H1 (cell line): ENCODE results near the gene HPD. TPM values are rescaled to one million over a fixed set of nuclear protein-coding genes. Genes with fewer than 3 reads are reported as not detected.

Source experiments
- CTCF ChIA-PET: fragments of 300-600 bp; sonication (Branson Sonifier 250); formaldehyde crosslinking; loops from one replicate; lab custom pipeline; 2021; ENCODE audit not compliant: partially characterized antibody; lab: Charles Lee
- POLR2A ChIA-PET: fragments of 300-600 bp; sonication (Branson Sonifier 250); formaldehyde crosslinking; loops from one replicate; lab custom pipeline; 2021; ENCODE audit warnings: inconsistent platforms; ENCODE audit not compliant: partially characterized antibody; lab: Charles Lee
- DNase-seq, 2 experiments: peaks; one replicate each; pipeline versions ENCODE4 v3.0.0 to v3.0.0-alpha.2; 2010 to 2022; ENCODE audit warnings: low spot score in 2 of 2, low read depth in 1 of 2, mixed read lengths in 1 of 2
- FAIRE-seq: peaks from 2 replicates; lab custom pipeline; 2011; peaks lifted over from hg19 to GRCh38; lab: Jason Lieb, UNC
- H2AFZ ChIP-seq: 2 replicates; pipeline ENCODE4 v1.8.1; 2012; ENCODE audit warnings: low read length, inconsistent platforms
- H2AK5ac ChIP-seq: 2 replicates; pipeline ENCODE4 v1.6.1; 2013; ENCODE audit warnings: low read depth, low read length
- H2BK120ac ChIP-seq: replicated peaks from 2 replicates; pipeline ENCODE3; 2013; ENCODE audit warnings: low read depth, low read length, inconsistent platforms
- H2BK12ac ChIP-seq: 2 replicates; pipeline ENCODE4 v1.6.1; 2013; ENCODE audit warnings: low read depth, low read length
- H2BK15ac ChIP-seq: 2 replicates; pipeline ENCODE4 v1.6.1; 2013; ENCODE audit warnings: low read length
- H2BK20ac ChIP-seq: 2 replicates; pipeline ENCODE4 v1.6.1; 2013; ENCODE audit warnings: low read length
- H2BK5ac ChIP-seq: 2 replicates; pipeline ENCODE4 v1.6.1; 2013; ENCODE audit warnings: low read depth, low read length
- H3K14ac ChIP-seq: 2 replicates; pipeline ENCODE4 v1.6.1; 2013; ENCODE audit warnings: inconsistent platforms; ENCODE audit not compliant: insufficient read length
- H3K18ac ChIP-seq: 2 replicates; pipeline ENCODE4 v1.6.1; 2013; ENCODE audit warnings: low read length; ENCODE audit errors: extremely low read depth
- H3K23ac ChIP-seq: 2 replicates; pipeline ENCODE4 v1.6.1; 2013; ENCODE audit warnings: inconsistent platforms; ENCODE audit not compliant: insufficient read length
- H3K23me2 ChIP-seq: 2 replicates; pipeline ENCODE4 v1.6.1; 2013; ENCODE audit warnings: low read depth, low read length
- H3K27ac ChIP-seq: 2 replicates; pipeline ENCODE4 v1.6.1; 2011; ENCODE audit warnings: low read depth, low read length, inconsistent platforms
- H3K27me3 ChIP-seq, 4 experiments: replicated peaks in 1 of 4; 1 replicate in 1 of 4; 2 replicates in 3 of 4; pipeline versions ENCODE4 v1.6.1 to v1.8.1; 2011 to 2013; ENCODE audit warnings: low read length in 3 of 4, mild to moderate bottlenecking in 3 of 4, inconsistent platforms in 2 of 4, mixed read lengths in 2 of 4, moderate library complexity in 1 of 4; ENCODE audit not compliant: control insufficient read depth in 3 of 4, insufficient read depth in 3 of 4; ENCODE audit errors: extremely low read depth in 1 of 4
- H3K36me3 ChIP-seq, 4 experiments: 2 replicates each; pipeline versions ENCODE4 v1.6.1 to v1.8.1; 2011 to 2013; ENCODE audit warnings: mild to moderate bottlenecking in 4 of 4, low read length in 3 of 4, moderate library complexity in 2 of 4, control low read depth in 1 of 4, inconsistent platforms in 1 of 4; ENCODE audit not compliant: insufficient read depth in 4 of 4, control insufficient read depth in 2 of 4
- H3K4ac ChIP-seq: replicated peaks from 2 replicates; pipeline ENCODE3; 2013; ENCODE audit warnings: low read length, low read depth, mixed read lengths, inconsistent platforms; ENCODE audit not compliant: insufficient read length
- H3K4me1 ChIP-seq, 4 experiments: replicated peaks in 1 of 4; 1 replicate in 1 of 4; 2 replicates in 3 of 4; pipeline versions ENCODE4 v1.6.1 to v1.8.1; 2011 to 2013; ENCODE audit warnings: low read length in 3 of 4, inconsistent platforms in 2 of 4, mixed read lengths in 1 of 4; ENCODE audit not compliant: insufficient read depth in 4 of 4, control insufficient read depth in 3 of 4
- H3K4me2 ChIP-seq, 2 experiments: 2 replicates each; pipeline versions ENCODE4 v1.6.1 to v1.8.1; 2011 to 2013; ENCODE audit warnings: low read depth in 2 of 2, low read length in 2 of 2, control low read depth in 1 of 2, inconsistent platforms in 1 of 2, mild to moderate bottlenecking in 1 of 2; ENCODE audit not compliant: insufficient read depth in 1 of 2
- H3K4me3 ChIP-seq, 4 experiments: fragments of 200-600, 300-600 bp in 1 of 4; sonication (generic), shearing (Covaris generic), sonication (Bioruptor Twin) in 1 of 4; 2 replicates each; pipeline versions ENCODE4 v1.5.1 to v1.8.1; 2011 to 2016; ENCODE audit warnings: low read length in 4 of 4, low read depth in 3 of 4, control low read depth in 2 of 4, inconsistent platforms in 2 of 4, mild to moderate bottlenecking in 2 of 4, mixed read lengths in 1 of 4, moderate library complexity in 1 of 4; ENCODE audit not compliant: insufficient read depth in 2 of 4; ENCODE audit errors: extremely low read depth in 1 of 4
- H3K56ac ChIP-seq: replicated peaks from 2 replicates; pipeline ENCODE3; 2013; ENCODE audit warnings: low read depth, mild to moderate bottlenecking, mixed read lengths, low read length, inconsistent platforms; ENCODE audit not compliant: insufficient read length
- H3K79me1 ChIP-seq: 2 replicates; pipeline ENCODE4 v1.6.1; 2013; ENCODE audit warnings: low read depth, low read length, control low read depth
- H3K79me2 ChIP-seq, 2 experiments: 2 replicates each; pipeline versions ENCODE4 v1.6.1 to v1.8.1; 2012 to 2013; ENCODE audit warnings: low read length in 2 of 2, mild to moderate bottlenecking in 2 of 2, inconsistent platforms in 1 of 2; ENCODE audit not compliant: insufficient read depth in 2 of 2, control insufficient read depth in 1 of 2
- H3K9ac ChIP-seq, 4 experiments: replicated peaks in 1 of 4; 1 replicate in 1 of 4; 2 replicates in 3 of 4; pipeline versions ENCODE4 v1.6.1 to v1.8.1; 2011 to 2013; ENCODE audit warnings: low read depth in 3 of 4, low read length in 3 of 4, control low read depth in 2 of 4, mild to moderate bottlenecking in 2 of 4, moderate library complexity in 2 of 4, inconsistent platforms in 1 of 4; ENCODE audit errors: extremely low read depth in 1 of 4
- H3K9me3 ChIP-seq, 2 experiments: 2 replicates each; pipeline versions ENCODE4 v1.6.1 to v1.8.1; 2012 to 2013; ENCODE audit warnings: mild to moderate bottlenecking in 2 of 2, moderate library complexity in 2 of 2, control low read depth in 1 of 2, inconsistent platforms in 1 of 2, low read depth in 1 of 2, low read length in 1 of 2, mixed read lengths in 1 of 2; ENCODE audit not compliant: insufficient read depth in 2 of 2
- H4K20me1 ChIP-seq, 2 experiments: replicated peaks in 1 of 2; 2 replicates each; pipeline versions ENCODE3 to v1.8.1; 2011 to 2013; ENCODE audit warnings: inconsistent platforms in 2 of 2, low read length in 2 of 2, mild to moderate bottlenecking in 1 of 2; ENCODE audit not compliant: insufficient read depth in 2 of 2, control insufficient read depth in 1 of 2
- H4K5ac ChIP-seq: 2 replicates; pipeline ENCODE4 v1.6.1; 2013; ENCODE audit warnings: low read length, low read depth, mixed read lengths, inconsistent platforms; ENCODE audit not compliant: insufficient read length
- H4K8ac ChIP-seq: 2 replicates; pipeline ENCODE4 v1.8.0; 2013; ENCODE audit warnings: mild to moderate bottlenecking, moderate library complexity, low read length, inconsistent platforms; ENCODE audit not compliant: insufficient read depth; ENCODE audit errors: extremely low read depth
- H4K91ac ChIP-seq: replicated peaks from 2 replicates; pipeline ENCODE3; 2013; ENCODE audit warnings: low read length, mixed read lengths, inconsistent platforms; ENCODE audit not compliant: insufficient read length
- BACH1 ChIP-seq: IDR thresholded peaks from 2 replicates; pipeline ENCODE4 v1.6.1; 2012; ENCODE audit warnings: low read length, improper control_type of control experiment
- CEBPB ChIP-seq: IDR thresholded peaks from 2 replicates; pipeline ENCODE4 v1.6.1; 2012; ENCODE audit warnings: low read depth, low read length
- POLR2A ChIP-seq, 2 experiments: IDR thresholded peaks; 1 replicate in 1 of 2; 2 replicates in 1 of 2; pipeline ENCODE4 v1.6.1; 2011; ENCODE audit warnings: low read depth in 2 of 2, low read length in 2 of 2, mild to moderate bottlenecking in 2 of 2; ENCODE audit errors: control extremely low read depth in 1 of 2
- RXRA ChIP-seq: IDR thresholded peaks from 2 replicates; pipeline ENCODE4 v1.6.1; 2011; ENCODE audit warnings: low read depth, mild to moderate bottlenecking, low read length, moderate library complexity; ENCODE audit not compliant: insufficient read depth
- SIN3A ChIP-seq, 2 experiments: IDR thresholded peaks in 1 of 2; conservative IDR thresholded peaks in 1 of 2; 2 replicates each; pipeline ENCODE4 v1.6.1; 2011 to 2012; ENCODE audit warnings: low read length in 2 of 2, improper control_type of control experiment in 1 of 2, low read depth in 1 of 2, mild to moderate bottlenecking in 1 of 2
- SIX5 ChIP-seq: IDR thresholded peaks from 2 replicates; pipeline ENCODE4 v1.6.1; 2011; ENCODE audit warnings: mild to moderate bottlenecking, low read depth, low read length
- WGBS, 2 experiments: shearing (Covaris generic) in 1 of 2; methylation state at CpG; one replicate each; pipeline versions ENCODE4 v1.1.6 to v1.1.7; 2013 to 2015; ENCODE audit warnings: low lambda C conversion rate in 2 of 2, mixed read lengths in 2 of 2, inconsistent platforms in 1 of 2, low coverage in 1 of 2, missing lambda C conversion rate in 1 of 2; ENCODE audit not compliant: insufficient replicate concordance in 2 of 2, insufficient coverage in 1 of 2, insufficient read length in 1 of 2; ENCODE audit errors: extremely low coverage in 1 of 2, missing lambda C conversion rate in 1 of 2; 5-methylcytosine and 5-hydroxymethylcytosine counted together
- polyA plus RNA-seq, 7 experiments: library from polyadenylated mRNA; depleted of rRNA in 3 of 7; stranded (reverse) in 5 of 7; unstranded in 2 of 7; fragments of >200 nt in 5 of 7; fragments of 200-250 nt in 2 of 7; gene quantifications; 1 replicate in 5 of 7; 2 replicates in 1 of 7; 4 replicates in 1 of 7; pipeline versions ENCODE4 v1.2.1 to v1.2.3, GENCODE V29; 2011 to 2013; ENCODE audit warnings: missing spikeins in 2 of 7, mixed read lengths in 2 of 7
- total RNA-seq: library from RNA; stranded (reverse); fragmentation: NEBNext Ultra II Directional; extraction: Animal tissue kit (Norgen Biotek cat#: 25700); gene quantifications from 2 replicates; pipeline ENCODE4 v1.2.1, GENCODE V29; 2021
- TF ChIP-seq, protein P1 (sequence below): IDR thresholded peaks from 2 replicates; pipeline ENCODE4 v1.6.1; 2012; ENCODE audit warnings: low read length, inconsistent platforms

The HPD gene
- total and polyA plus RNA-seq, 2 of the 8 experiments (the other 6 are each of a cell fraction or from before 2014, with no cell fraction given): 0.48 to 0.56 TPM

DNA sequence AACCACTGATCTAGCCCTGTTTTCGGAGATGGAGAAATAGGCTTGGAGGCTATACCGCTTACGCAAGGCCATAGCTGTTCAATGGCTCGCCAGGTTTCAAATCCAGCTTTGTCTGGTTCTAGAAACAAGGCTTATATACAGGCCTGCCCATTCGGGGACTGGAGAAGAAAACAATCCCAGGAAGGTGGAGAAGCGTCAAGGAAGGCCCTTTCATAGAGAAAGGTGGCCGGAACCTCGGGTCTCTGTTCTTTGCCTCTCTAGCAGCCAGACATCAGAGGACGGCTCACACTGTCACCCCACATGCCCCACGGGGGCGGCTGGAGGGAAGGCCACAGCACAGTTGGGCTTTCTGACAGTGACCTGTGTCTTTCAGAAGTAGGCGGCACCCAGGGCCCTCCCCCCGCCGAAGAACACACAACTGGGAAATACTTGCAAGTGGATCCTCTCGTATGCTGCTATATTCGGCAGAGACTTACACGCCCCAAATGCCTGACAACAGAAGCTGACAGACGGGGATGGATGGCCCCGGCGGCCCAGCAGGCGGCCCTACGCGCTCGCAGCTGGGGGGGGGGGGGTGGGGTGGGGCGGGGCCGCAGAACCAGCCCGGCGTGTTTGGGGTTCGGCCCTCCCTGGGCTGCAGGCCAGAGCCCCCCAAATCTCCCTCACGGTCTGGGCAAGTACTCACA is 59.4 kb downstream of the HPD start:
- Histone ChIP-seq H3K4me2 (peak overlapping the region; percentile 83 to 92), H2BK12ac (no peak overlapping the region; the same call in 1 of the 2 replicates), H3K14ac (no peak overlapping the region), H4K20me1 (peaks cover 6 to 13% of the 10 kb centered on the region in 2 experiments), H3K4ac (no peak overlapping the region), H4K8ac (no peak overlapping the region), H2BK5ac (peak overlapping the region; percentile 12), H2BK120ac (no peak overlapping the region), H3K4me1 (peaks cover 11 to 32% (median 19%) of the 10 kb centered on the region in 4 experiments), H3K56ac (peak overlapping the region; percentile 52), H2BK20ac (no peak overlapping the region), H4K5ac (peak overlapping the region; percentile 41), H3K9me3 (no peaks in the 10 kb centered on the region), H3K27me3 (no peaks in the 10 kb centered on the region), H2BK15ac (peak overlapping the region; percentile 18; the same call in 1 of the 2 replicates), H3K79me2 (peaks cover 0 to 38% of the 10 kb centered on the region in 2 experiments; a peak in 2 of 4 replicates), H2AK5ac (no peak overlapping the region; the same call in 1 of the 2 replicates), H3K4me3 (peak overlapping the region; percentile 70 to 88 (median 81)), H3K36me3 (peaks cover 0 to 16% (median 3%) of the 10 kb centered on the region in 4 experiments; a peak in 4 of 8 replicates), H3K79me1 (0 out of 2 replicates have a peak, but pooled peaks cover 6% of the 10 kb centered on the region), H2AFZ (no peak overlapping the region), H3K18ac (no peak overlapping the region; the same call in 1 of the 2 replicates), H4K91ac (no peak overlapping the region), H3K27ac (no peak overlapping the region; the same call in 1 of the 2 replicates), H3K23me2 (peaks cover 23% of the 10 kb centered on the region; the same call in 1 of the 2 replicates), H3K23ac (no peak overlapping the region), H3K9ac (peak overlapping the region in 3 of 4 experiments; percentile 22 to 99 (median 98); a peak in 5 of 7 replicates)
- TF ChIP-seq CEBPB (0 out of 2 replicates have a peak, but pooled peaks have one; percentile 25), RXRA (no peak), POLR2A (IDR thresholded peaks at IDR 0.05; ENCODE audit: control extremely low read depth in 1 of 2, low read depth in 2 of 2, low read length in 2 of 2) (0 out of 3 replicates have a peak, but pooled peaks of 1 of the 2 experiments have one; percentile 4), BACH1 (no peak), SIX5 (no peak), SIN3A (conservative IDR thresholded peaks at IDR 0.05 in 1 of 2, IDR thresholded peaks at IDR 0.05 in 1 of 2; ENCODE audit: low read depth in 1 of 2, low read length in 2 of 2) (peak in 1 of 2 experiments; percentile 29; a peak in 1 of 4 replicates)
- TF ChIP-seq, protein P1, sequence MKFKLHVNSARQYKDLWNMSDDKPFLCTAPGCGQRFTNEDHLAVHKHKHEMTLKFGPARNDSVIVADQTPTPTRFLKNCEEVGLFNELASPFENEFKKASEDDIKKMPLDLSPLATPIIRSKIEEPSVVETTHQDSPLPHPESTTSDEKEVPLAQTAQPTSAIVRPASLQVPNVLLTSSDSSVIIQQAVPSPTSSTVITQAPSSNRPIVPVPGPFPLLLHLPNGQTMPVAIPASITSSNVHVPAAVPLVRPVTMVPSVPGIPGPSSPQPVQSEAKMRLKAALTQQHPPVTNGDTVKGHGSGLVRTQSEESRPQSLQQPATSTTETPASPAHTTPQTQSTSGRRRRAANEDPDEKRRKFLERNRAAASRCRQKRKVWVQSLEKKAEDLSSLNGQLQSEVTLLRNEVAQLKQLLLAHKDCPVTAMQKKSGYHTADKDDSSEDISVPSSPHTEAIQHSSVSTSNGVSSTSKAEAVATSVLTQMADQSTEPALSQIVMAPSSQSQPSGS: no peak
- FAIRE-seq (no peak), DNase-seq (no peak)
- ChIA-PET CTCF (interaction anchor here (0.7 to 18.2 kb wide), 8 partner anchors 9 to 1749 kb away, joined by 3 to 363 read pairs (median 112); partner anchors contain the start of genes PSMD9 and SETD1B), POLR2A (interaction anchor here (0.6 to 34.9 kb wide), 14 partner anchors 1 to 257 kb away, joined by 3 to 958 read pairs (median 4); partner anchors contain the start of genes PSMD9, RHOF and SETD1B)
- 29% methylated on average over 23 of the region's 30 CpGs; no CpG with 5 or more reads in 1 of the 2 experiments for WGBS, 2 experiments
